H1 (cell line): ENCODE data around the gene PTPRG. TPM values are rescaled to one million over a fixed set of nuclear protein-coding genes. Genes with fewer than 3 reads are reported as not detected.

Experiments
- CTCF ChIA-PET: fragments of 300-600 bp; sonication (Branson Sonifier 250); formaldehyde crosslinking; loops from one replicate; lab custom pipeline; 2021; ENCODE audit not compliant: partially characterized antibody; lab: Charles Lee
- POLR2A ChIA-PET: fragments of 300-600 bp; sonication (Branson Sonifier 250); formaldehyde crosslinking; loops from one replicate; lab custom pipeline; 2021; ENCODE audit warnings: inconsistent platforms; ENCODE audit not compliant: partially characterized antibody; lab: Charles Lee
- DNase-seq, 2 experiments: peaks; one replicate each; pipeline versions ENCODE4 v3.0.0 to v3.0.0-alpha.2; 2010 to 2022; ENCODE audit warnings: low spot score in 2 of 2, low read depth in 1 of 2, mixed read lengths in 1 of 2
- FAIRE-seq: peaks from 2 replicates; lab custom pipeline; 2011; peaks lifted over from hg19 to GRCh38; lab: Jason Lieb, UNC
- H2AFZ ChIP-seq: 2 replicates; pipeline ENCODE4 v1.8.1; 2012; ENCODE audit warnings: low read length, inconsistent platforms
- H2AK5ac ChIP-seq: 2 replicates; pipeline ENCODE4 v1.6.1; 2013; ENCODE audit warnings: low read depth, low read length
- H2BK120ac ChIP-seq: replicated peaks from 2 replicates; pipeline ENCODE3; 2013; ENCODE audit warnings: low read depth, low read length, inconsistent platforms
- H2BK12ac ChIP-seq: 2 replicates; pipeline ENCODE4 v1.6.1; 2013; ENCODE audit warnings: low read depth, low read length
- H2BK15ac ChIP-seq: 2 replicates; pipeline ENCODE4 v1.6.1; 2013; ENCODE audit warnings: low read length
- H2BK20ac ChIP-seq: 2 replicates; pipeline ENCODE4 v1.6.1; 2013; ENCODE audit warnings: low read length
- H2BK5ac ChIP-seq: 2 replicates; pipeline ENCODE4 v1.6.1; 2013; ENCODE audit warnings: low read depth, low read length
- H3K14ac ChIP-seq: 2 replicates; pipeline ENCODE4 v1.6.1; 2013; ENCODE audit warnings: inconsistent platforms; ENCODE audit not compliant: insufficient read length
- H3K18ac ChIP-seq: 2 replicates; pipeline ENCODE4 v1.6.1; 2013; ENCODE audit warnings: low read length; ENCODE audit errors: extremely low read depth
- H3K23ac ChIP-seq: 2 replicates; pipeline ENCODE4 v1.6.1; 2013; ENCODE audit warnings: inconsistent platforms; ENCODE audit not compliant: insufficient read length
- H3K23me2 ChIP-seq: 2 replicates; pipeline ENCODE4 v1.6.1; 2013; ENCODE audit warnings: low read depth, low read length
- H3K27ac ChIP-seq: 2 replicates; pipeline ENCODE4 v1.6.1; 2011; ENCODE audit warnings: low read depth, low read length, inconsistent platforms
- H3K27me3 ChIP-seq, 4 experiments: replicated peaks in 1 of 4; 1 replicate in 1 of 4; 2 replicates in 3 of 4; pipeline versions ENCODE4 v1.6.1 to v1.8.1; 2011 to 2013; ENCODE audit warnings: low read length in 3 of 4, mild to moderate bottlenecking in 3 of 4, inconsistent platforms in 2 of 4, mixed read lengths in 2 of 4, moderate library complexity in 1 of 4; ENCODE audit not compliant: control insufficient read depth in 3 of 4, insufficient read depth in 3 of 4; ENCODE audit errors: extremely low read depth in 1 of 4
- H3K36me3 ChIP-seq, 4 experiments: 2 replicates each; pipeline versions ENCODE4 v1.6.1 to v1.8.1; 2011 to 2013; ENCODE audit warnings: mild to moderate bottlenecking in 4 of 4, low read length in 3 of 4, moderate library complexity in 2 of 4, control low read depth in 1 of 4, inconsistent platforms in 1 of 4; ENCODE audit not compliant: insufficient read depth in 4 of 4, control insufficient read depth in 2 of 4
- H3K4ac ChIP-seq: replicated peaks from 2 replicates; pipeline ENCODE3; 2013; ENCODE audit warnings: low read length, low read depth, mixed read lengths, inconsistent platforms; ENCODE audit not compliant: insufficient read length
- H3K4me1 ChIP-seq, 4 experiments: replicated peaks in 1 of 4; 1 replicate in 1 of 4; 2 replicates in 3 of 4; pipeline versions ENCODE4 v1.6.1 to v1.8.1; 2011 to 2013; ENCODE audit warnings: low read length in 3 of 4, inconsistent platforms in 2 of 4, mixed read lengths in 1 of 4; ENCODE audit not compliant: insufficient read depth in 4 of 4, control insufficient read depth in 3 of 4
- H3K4me2 ChIP-seq, 2 experiments: 2 replicates each; pipeline versions ENCODE4 v1.6.1 to v1.8.1; 2011 to 2013; ENCODE audit warnings: low read depth in 2 of 2, low read length in 2 of 2, control low read depth in 1 of 2, inconsistent platforms in 1 of 2, mild to moderate bottlenecking in 1 of 2; ENCODE audit not compliant: insufficient read depth in 1 of 2
- H3K4me3 ChIP-seq, 4 experiments: fragments of 200-600, 300-600 bp in 1 of 4; sonication (generic), shearing (Covaris generic), sonication (Bioruptor Twin) in 1 of 4; 2 replicates each; pipeline versions ENCODE4 v1.5.1 to v1.8.1; 2011 to 2016; ENCODE audit warnings: low read length in 4 of 4, low read depth in 3 of 4, control low read depth in 2 of 4, inconsistent platforms in 2 of 4, mild to moderate bottlenecking in 2 of 4, mixed read lengths in 1 of 4, moderate library complexity in 1 of 4; ENCODE audit not compliant: insufficient read depth in 2 of 4; ENCODE audit errors: extremely low read depth in 1 of 4
- H3K56ac ChIP-seq: replicated peaks from 2 replicates; pipeline ENCODE3; 2013; ENCODE audit warnings: low read depth, mild to moderate bottlenecking, mixed read lengths, low read length, inconsistent platforms; ENCODE audit not compliant: insufficient read length
- H3K79me1 ChIP-seq: 2 replicates; pipeline ENCODE4 v1.6.1; 2013; ENCODE audit warnings: low read depth, low read length, control low read depth
- H3K79me2 ChIP-seq, 2 experiments: 2 replicates each; pipeline versions ENCODE4 v1.6.1 to v1.8.1; 2012 to 2013; ENCODE audit warnings: low read length in 2 of 2, mild to moderate bottlenecking in 2 of 2, inconsistent platforms in 1 of 2; ENCODE audit not compliant: insufficient read depth in 2 of 2, control insufficient read depth in 1 of 2
- H3K9ac ChIP-seq, 4 experiments: replicated peaks in 1 of 4; 1 replicate in 1 of 4; 2 replicates in 3 of 4; pipeline versions ENCODE4 v1.6.1 to v1.8.1; 2011 to 2013; ENCODE audit warnings: low read depth in 3 of 4, low read length in 3 of 4, control low read depth in 2 of 4, mild to moderate bottlenecking in 2 of 4, moderate library complexity in 2 of 4, inconsistent platforms in 1 of 4; ENCODE audit errors: extremely low read depth in 1 of 4
- H3K9me3 ChIP-seq, 2 experiments: 2 replicates each; pipeline versions ENCODE4 v1.6.1 to v1.8.1; 2012 to 2013; ENCODE audit warnings: mild to moderate bottlenecking in 2 of 2, moderate library complexity in 2 of 2, control low read depth in 1 of 2, inconsistent platforms in 1 of 2, low read depth in 1 of 2, low read length in 1 of 2, mixed read lengths in 1 of 2; ENCODE audit not compliant: insufficient read depth in 2 of 2
- H4K20me1 ChIP-seq, 2 experiments: replicated peaks in 1 of 2; 2 replicates each; pipeline versions ENCODE3 to v1.8.1; 2011 to 2013; ENCODE audit warnings: inconsistent platforms in 2 of 2, low read length in 2 of 2, mild to moderate bottlenecking in 1 of 2; ENCODE audit not compliant: insufficient read depth in 2 of 2, control insufficient read depth in 1 of 2
- H4K5ac ChIP-seq: 2 replicates; pipeline ENCODE4 v1.6.1; 2013; ENCODE audit warnings: low read length, low read depth, mixed read lengths, inconsistent platforms; ENCODE audit not compliant: insufficient read length
- H4K8ac ChIP-seq: 2 replicates; pipeline ENCODE4 v1.8.0; 2013; ENCODE audit warnings: mild to moderate bottlenecking, moderate library complexity, low read length, inconsistent platforms; ENCODE audit not compliant: insufficient read depth; ENCODE audit errors: extremely low read depth
- H4K91ac ChIP-seq: replicated peaks from 2 replicates; pipeline ENCODE3; 2013; ENCODE audit warnings: low read length, mixed read lengths, inconsistent platforms; ENCODE audit not compliant: insufficient read length
- BACH1 ChIP-seq: IDR thresholded peaks from 2 replicates; pipeline ENCODE4 v1.6.1; 2012; ENCODE audit warnings: low read length, improper control_type of control experiment
- BCL11A ChIP-seq, 2 experiments: IDR thresholded peaks; one replicate each; pipeline ENCODE4 v1.6.1; 2011; ENCODE audit warnings: low read depth in 2 of 2, low read length in 2 of 2, mild to moderate bottlenecking in 2 of 2
- CBX8 ChIP-seq: fragments of 300-800, 300-1000 bp; sonication (generic); IDR thresholded peaks from 2 replicates; pipeline ENCODE4 v1.7.1; 2016; ENCODE audit warnings: low read depth, low read length, borderline replicate concordance
- FOSL1 ChIP-seq: IDR thresholded peaks from 2 replicates; pipeline ENCODE4 v1.6.1; 2011; ENCODE audit warnings: mild to moderate bottlenecking, low read depth, low read length, moderate library complexity; ENCODE audit not compliant: insufficient read depth
- JUND ChIP-seq: IDR thresholded peaks from 2 replicates; pipeline ENCODE4 v1.6.1; 2011; ENCODE audit warnings: mild to moderate bottlenecking, improper control_type of control experiment, low read length
- KDM1A ChIP-seq: fragments of 200-600, 300-600 bp; sonication (generic); IDR thresholded peaks from 2 replicates; pipeline ENCODE4 v1.7.1; 2016; ENCODE audit warnings: mild to moderate bottlenecking, low read length, borderline replicate concordance
- MAFK ChIP-seq: IDR thresholded peaks from 2 replicates; pipeline ENCODE4 v1.6.1; 2012; ENCODE audit warnings: low read depth, mild to moderate bottlenecking, improper control_type of control experiment, low read length
- RFX5 ChIP-seq: IDR thresholded peaks from 2 replicates; pipeline ENCODE4 v1.6.1; 2011; ENCODE audit warnings: low read depth, low read length, improper control_type of control experiment, borderline replicate concordance
- RNF2 ChIP-seq: fragments of 200-900, 300-1000 bp; sonication (generic); IDR thresholded peaks from 2 replicates; pipeline ENCODE4 v1.7.1; 2016; ENCODE audit warnings: borderline replicate concordance, low read depth, mild to moderate bottlenecking, antibody characterized with exemption, low read length; ENCODE audit not compliant: poor library complexity, severe bottlenecking; ENCODE audit errors: missing control alignments
- SIX5 ChIP-seq: IDR thresholded peaks from 2 replicates; pipeline ENCODE4 v1.6.1; 2011; ENCODE audit warnings: mild to moderate bottlenecking, low read depth, low read length
- ZNF274 ChIP-seq: IDR thresholded peaks from 2 replicates; pipeline ENCODE4 v1.7.0; 2012; ENCODE audit warnings: low read length, borderline replicate concordance; ENCODE audit errors: extremely low read depth
- WGBS, 2 experiments: shearing (Covaris generic) in 1 of 2; methylation state at CpG; one replicate each; pipeline versions ENCODE4 v1.1.6 to v1.1.7; 2013 to 2015; ENCODE audit warnings: low lambda C conversion rate in 2 of 2, mixed read lengths in 2 of 2, inconsistent platforms in 1 of 2, low coverage in 1 of 2, missing lambda C conversion rate in 1 of 2; ENCODE audit not compliant: insufficient replicate concordance in 2 of 2, insufficient coverage in 1 of 2, insufficient read length in 1 of 2; ENCODE audit errors: extremely low coverage in 1 of 2, missing lambda C conversion rate in 1 of 2; 5-methylcytosine and 5-hydroxymethylcytosine counted together
- polyA plus RNA-seq, 7 experiments: library from polyadenylated mRNA; depleted of rRNA in 3 of 7; stranded (reverse) in 5 of 7; unstranded in 2 of 7; fragments of >200 nt in 5 of 7; fragments of 200-250 nt in 2 of 7; gene quantifications; 1 replicate in 5 of 7; 2 replicates in 1 of 7; 4 replicates in 1 of 7; pipeline versions ENCODE4 v1.2.1 to v1.2.3, GENCODE V29; 2011 to 2013; ENCODE audit warnings: missing spikeins in 2 of 7, mixed read lengths in 2 of 7
- total RNA-seq: library from RNA; stranded (reverse); fragmentation: NEBNext Ultra II Directional; extraction: Animal tissue kit (Norgen Biotek cat#: 25700); gene quantifications from 2 replicates; pipeline ENCODE4 v1.2.1, GENCODE V29; 2021
- TF ChIP-seq, protein P1 (sequence below): IDR thresholded peaks from 2 replicates; pipeline ENCODE4 v1.6.1; 2011; ENCODE audit warnings: low read depth, mild to moderate bottlenecking, low read length; ENCODE audit not compliant: insufficient read depth

PTPRG gene
- total and polyA plus RNA-seq, 2 of the 8 experiments (the other 6 are each of a cell fraction or from before 2014, with no cell fraction given) = 23.3 to 96.2 TPM

- Histone ChIP-seq H3K4me2 (no peak overlapping the region), H3K27ac (no peak overlapping the region), H4K20me1 (peaks cover 1 to 5% of the 10 kb centered on the region in 2 experiments)
- TF ChIP-seq MAFK (no peak), SIX5 (no peak), CBX8 (no peak), FOSL1 (no peak), BACH1 (no peak), ZNF274 (no peak), KDM1A (no peak), JUND (no peak), BCL11A (IDR thresholded peaks at IDR 0.05; ENCODE audit: low read depth in 2 of 2, low read length in 2 of 2) (no peak), RNF2 (no peak), RFX5 (no peak)
- TF ChIP-seq, protein P1, sequence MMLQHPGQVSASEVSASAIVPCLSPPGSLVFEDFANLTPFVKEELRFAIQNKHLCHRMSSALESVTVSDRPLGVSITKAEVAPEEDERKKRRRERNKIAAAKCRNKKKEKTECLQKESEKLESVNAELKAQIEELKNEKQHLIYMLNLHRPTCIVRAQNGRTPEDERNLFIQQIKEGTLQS = no peak
Observed at GRCh38 chr3:61948699-61949305, 387.4 kb downstream of the PTPRG start.

More at GRCh38 chr3:61948699-61949305, 387.4 kb downstream of the PTPRG start:
- ChIA-PET CTCF (interaction anchor here (0.6 to 1.7 kb wide), 4 partner anchors 11 to 110 kb away, joined by 3 to 4 read pairs (median 3); no protein-coding TSS in a partner anchor), POLR2A (interaction anchor here (0.7 kb wide), 1 partner anchor 24 kb away, joined by 3 read pairs; no protein-coding TSS in a partner anchor)
- Histone ChIP-seq H3K18ac (no peak overlapping the region), H2BK20ac (no peak overlapping the region), H3K36me3 (no peaks in the 10 kb centered on the region), H3K23ac (no peak overlapping the region), H2BK15ac (no peak overlapping the region), H2BK120ac (no peak overlapping the region), H4K5ac (no peak overlapping the region), H3K79me1 (no peaks in the 10 kb centered on the region; the same call in 1 of the 2 replicates), H2BK12ac (no peak overlapping the region), H3K4me1 (peaks cover 12 to 58% (median 36%) of the 10 kb centered on the region in 4 experiments), H2BK5ac (no peak overlapping the region), H2AFZ (no peak overlapping the region), H3K4ac (no peak overlapping the region), H3K14ac (no peak overlapping the region), H3K56ac (no peak overlapping the region), H2AK5ac (no peak overlapping the region), H3K9me3 (no peaks in the 10 kb centered on the region), H4K91ac (no peak overlapping the region), H3K79me2 (peaks cover 3 to 77% of the 10 kb centered on the region in 2 experiments; a peak in 3 of 4 replicates), H3K9ac (no peak overlapping the region), H3K27me3 (no peaks in the 10 kb centered on the region), H3K23me2 (peaks cover 2% of the 10 kb centered on the region; the same call in 1 of the 2 replicates), H3K4me3 (no peak overlapping the region), H4K8ac (no peak overlapping the region)
- FAIRE-seq (no peak), DNase-seq (no peak)
- WGBS, 2 experiments = 83% methylated on average over 5 of the region's 5 CpGs; no CpG with 5 or more reads in 1 of the 2 experiments
